GM19468 (cell line): ENCODE data around the gene CACNA1D.
A peak's percentile ranks its signal among the peaks of the same experiment; 100 is the strongest.

Experiments used
- ATAC-seq: cut with Tn5 transposase; IDR thresholded peaks from one replicate; pipeline ENCODE4 v1.9.1; 2021; ENCODE audit warnings: mild to moderate bottlenecking, moderate library complexity, moderate number of reproducible peaks; ENCODE audit not compliant: unreplicated experiment; ENCODE audit errors: extremely low read depth

CACNA1D gene

DNA sequence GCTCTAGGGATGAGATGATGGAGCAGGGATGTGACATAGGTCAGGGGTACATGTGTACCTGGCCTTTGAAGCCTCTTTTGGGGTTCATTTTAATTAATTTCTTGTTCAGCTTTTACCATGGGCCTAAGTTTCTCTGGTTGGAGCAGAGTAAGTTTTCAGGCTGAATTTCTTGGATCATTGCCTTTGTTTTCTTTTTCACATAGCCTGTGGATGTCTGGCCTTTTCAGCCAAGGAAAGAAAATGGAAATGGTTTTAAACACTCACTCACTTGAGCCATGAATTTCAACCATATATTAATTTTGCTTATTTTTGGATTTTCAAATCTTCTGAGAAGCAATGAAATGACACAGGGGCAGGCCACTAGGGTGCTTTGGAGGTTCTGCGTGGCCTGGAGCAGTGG lies 30.2 kb downstream of the CACNA1D start:
- ATAC-seq = no peak

DNA sequence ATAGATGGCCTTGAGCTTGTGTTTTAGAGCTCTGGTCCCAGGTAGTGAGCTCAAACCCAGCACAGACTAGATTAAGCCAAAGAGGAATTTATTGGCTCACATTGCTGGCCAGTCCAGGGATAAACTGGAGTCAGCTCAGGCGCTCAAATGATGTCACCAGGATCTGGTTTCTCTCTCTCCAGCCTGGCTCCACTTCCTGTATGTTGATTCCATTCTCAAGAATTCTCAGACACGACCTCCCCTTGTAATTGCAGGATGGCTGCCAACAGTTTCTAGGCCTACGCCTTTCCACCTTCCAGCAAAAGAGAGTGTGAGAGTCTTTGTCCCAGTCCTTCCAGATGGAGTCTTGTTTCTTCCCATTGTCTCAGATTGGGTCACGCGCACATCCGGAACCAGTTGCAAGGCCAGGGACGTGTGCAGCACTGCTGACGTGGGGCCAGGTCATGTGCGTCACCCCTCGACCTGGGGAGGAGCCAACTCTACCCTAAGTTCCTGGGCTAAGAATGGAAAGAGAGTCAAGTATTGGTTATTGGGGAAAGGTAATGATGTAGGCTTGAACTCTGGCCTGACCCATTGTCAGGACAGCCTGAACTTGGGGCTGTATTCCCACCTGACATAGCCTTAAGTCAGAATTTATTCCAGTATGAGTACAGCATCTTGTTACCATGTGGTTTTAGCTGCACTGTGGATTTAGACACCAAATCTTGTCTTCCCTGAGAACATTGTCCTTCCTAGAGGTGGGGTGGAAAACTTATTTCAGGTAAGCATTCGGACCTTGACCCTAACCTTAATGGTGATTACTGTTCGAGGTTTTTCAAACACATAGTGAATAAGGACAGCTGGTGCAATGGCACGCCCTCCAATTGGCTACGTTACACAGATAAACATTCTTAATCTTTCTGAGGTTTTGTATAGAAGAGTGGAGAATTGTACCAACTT lies 31.6 kb downstream of the CACNA1D start:
- ATAC-seq = no peak

DNA sequence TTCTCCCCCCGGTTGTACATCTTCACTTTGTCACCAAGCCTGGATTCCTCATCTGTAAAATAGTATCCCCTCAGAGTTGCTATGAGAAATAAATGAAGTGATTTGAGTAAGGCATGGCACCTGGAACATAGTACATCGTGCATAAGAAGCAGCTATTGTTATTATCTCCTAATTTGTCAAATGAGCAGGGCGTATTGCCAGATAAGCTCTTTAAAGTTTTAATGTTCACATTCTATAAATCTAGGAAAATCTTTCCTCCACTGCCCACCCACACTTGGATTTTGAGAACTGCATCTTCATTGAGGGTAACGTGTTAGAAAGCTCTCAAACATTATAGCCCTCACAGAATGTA lies 32.3 kb downstream of the CACNA1D start:
- ATAC-seq = no peak

DNA sequence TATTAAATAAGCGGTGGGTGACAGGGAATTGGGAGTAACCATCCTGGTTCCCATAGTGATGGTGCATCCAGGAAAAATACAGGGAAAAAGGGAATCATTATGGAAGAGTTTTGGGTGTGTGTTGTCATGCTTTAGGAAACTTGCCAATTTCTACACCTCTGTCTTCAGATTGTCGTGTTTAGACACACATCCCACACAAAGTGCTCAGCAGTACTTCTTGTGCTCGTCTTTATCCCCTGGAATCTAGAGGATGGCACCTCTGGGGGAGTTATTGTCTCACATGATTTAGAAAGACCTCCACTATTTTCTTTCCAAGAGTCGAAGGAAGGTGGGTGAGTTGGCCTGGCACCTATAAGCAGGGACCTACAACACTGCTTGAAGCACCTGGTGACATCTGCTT lies 35.8 kb downstream of the CACNA1D start:
- no peak for ATAC-seq

GRCh38 chr3:53531749-53532148 lies 37.3 kb downstream of the CACNA1D start:
- ATAC-seq = no peak

DNA sequence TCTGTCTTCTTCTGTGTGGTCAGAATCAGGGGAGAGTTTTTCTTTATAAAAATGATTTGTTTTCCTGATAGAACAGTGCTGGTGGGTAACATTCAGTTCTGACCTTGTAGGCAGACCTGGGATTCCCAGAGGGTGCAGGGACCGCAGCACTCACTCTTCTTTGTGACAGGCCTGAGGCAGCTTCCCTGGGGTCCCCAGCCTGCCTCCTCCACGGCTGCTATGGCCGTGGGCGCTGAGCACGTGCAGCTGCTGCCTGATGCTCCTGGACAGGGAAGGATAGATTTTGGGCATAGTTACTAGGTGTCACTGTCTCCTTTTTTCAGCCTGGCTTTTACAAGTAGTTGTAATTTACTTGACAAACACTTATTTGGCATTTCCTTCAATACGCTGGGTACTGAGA lies 39.1 kb downstream of the CACNA1D start:
- no peak for ATAC-seq

GRCh38 chr3:53534216-53534615 lies 39.8 kb downstream of the CACNA1D start:
- no peak for ATAC-seq

- no peak for ATAC-seq
Measured at GRCh38 chr3:53534676-53535400, 40.4 kb downstream of the CACNA1D start.

GRCh38 chr3:53536282-53536681 lies 41.9 kb downstream of the CACNA1D start:
- ATAC-seq = no peak

DNA sequence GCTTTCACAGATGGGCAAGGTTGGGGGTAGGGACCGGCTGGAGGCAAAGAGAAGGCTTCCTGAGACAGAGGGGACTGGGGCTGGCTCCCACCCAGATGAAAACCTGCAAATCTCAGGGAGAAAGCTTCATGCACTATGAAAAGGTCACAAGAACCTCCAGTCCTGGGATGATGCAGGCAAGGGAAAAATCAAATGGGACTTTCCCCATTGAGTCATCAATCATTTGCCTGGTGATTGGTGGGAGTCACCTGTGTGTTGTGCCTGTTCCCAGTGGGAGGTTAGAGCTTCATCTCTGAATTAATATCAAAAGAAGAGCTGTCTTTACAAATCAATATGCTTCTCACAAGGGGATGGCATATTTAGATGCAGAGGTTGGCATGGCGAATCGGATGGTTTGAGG lies 49.9 kb downstream of the CACNA1D start:
- ATAC-seq = no peak

DNA sequence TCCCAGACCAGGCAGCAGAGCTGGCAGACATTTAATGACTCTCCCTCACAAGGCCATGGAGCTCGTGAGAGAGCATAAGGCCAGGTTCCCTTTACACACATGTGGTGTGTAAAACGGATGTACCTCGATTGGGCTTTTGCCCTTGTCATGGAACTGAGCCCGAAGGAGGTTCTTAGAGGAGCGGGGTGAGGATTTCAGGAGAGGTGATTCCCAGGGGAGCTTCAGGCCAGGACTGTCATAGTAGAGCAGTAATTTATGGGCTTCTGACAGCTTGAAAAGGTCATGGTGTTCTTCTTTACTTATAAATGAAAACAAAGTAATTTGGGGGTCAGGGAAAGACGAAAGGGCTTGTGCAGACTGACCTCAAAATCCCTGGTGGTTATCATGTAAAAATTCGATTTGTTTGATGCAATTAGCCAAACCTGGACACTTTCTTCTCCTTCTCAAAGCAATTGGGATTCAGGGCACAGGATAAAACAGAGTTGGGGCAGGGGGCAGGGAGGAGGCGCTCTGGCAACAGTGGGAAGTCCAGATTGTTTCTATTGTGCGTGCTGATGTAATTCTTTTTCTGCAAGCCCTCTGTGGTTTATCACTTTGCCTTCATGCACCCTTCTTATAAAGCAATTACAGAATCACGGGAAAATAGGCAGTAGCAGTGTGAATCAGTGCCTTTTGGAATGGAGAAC lies 51.0 kb downstream of the CACNA1D start:
- ATAC-seq = no peak

DNA sequence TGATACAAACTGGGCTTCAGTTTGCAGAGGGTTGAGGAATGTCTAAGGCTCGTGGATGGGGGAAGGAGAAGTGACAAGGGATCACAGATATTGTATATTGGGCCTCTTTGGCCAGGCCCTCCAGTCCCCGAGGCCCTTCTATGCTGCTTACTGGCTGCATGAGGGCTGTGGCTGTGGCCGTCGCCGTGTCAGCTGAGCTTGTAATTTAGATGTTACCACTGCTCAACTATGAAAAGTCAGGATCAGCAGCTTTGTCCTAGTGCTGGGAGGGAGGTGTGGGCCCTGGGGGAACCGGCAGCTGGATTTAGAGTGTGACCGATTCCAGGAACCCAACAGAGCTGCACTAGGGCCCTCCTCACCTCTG lies 51.6 kb downstream of the CACNA1D start:
- no peak for ATAC-seq

- no peak for ATAC-seq
Measured at GRCh38 chr3:53547327-53547726, 52.9 kb downstream of the CACNA1D start.

DNA sequence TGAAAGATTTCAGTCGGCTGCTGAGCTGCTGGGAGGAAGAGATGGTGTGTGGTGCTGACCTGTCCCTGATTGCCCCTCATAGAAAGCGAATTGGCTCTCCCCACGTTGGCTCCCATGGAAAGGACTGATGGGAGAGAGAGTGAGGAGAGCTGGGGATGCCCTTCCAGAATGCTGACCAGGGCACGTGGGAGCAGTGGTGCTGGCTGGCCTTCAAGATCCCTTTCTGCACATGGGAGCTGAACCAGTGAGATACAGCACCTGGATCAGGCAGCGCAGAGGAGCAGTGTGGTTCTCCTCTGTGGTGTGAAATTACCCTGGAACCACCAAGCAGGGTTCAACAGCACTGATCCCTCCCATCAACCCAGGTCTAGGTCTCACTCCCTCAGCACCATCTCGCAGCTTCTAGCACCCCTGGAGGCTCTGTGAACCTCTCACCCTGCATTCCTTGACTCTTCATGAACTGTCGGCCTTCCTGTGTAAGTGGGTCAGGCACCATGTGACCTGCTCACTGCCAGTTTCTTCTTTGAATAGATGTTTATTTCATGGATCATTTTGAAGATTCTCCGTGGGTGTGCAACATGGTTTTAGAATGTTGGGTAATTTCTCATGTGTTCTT lies 55.7 kb downstream of the CACNA1D start:
- no peak for ATAC-seq

DNA sequence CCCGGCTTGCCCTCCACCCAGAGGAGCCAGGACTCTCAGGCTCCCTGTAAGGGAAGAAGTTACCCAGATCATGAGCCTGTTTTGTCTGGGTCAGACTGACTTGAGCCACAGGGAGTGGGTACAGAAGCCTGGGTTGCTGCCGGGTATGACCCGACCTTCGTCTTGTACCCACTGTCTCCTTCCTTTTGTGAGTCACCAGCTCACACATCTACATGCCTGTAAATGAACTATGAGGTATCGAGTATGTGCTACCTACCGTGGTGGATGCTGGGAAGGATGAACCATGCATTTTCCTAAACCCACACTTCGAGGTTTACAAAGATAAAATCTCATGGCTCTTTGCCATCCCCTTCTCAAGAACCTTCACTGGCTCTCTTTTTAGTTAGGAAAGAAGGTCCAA lies 56.9 kb downstream of the CACNA1D start:
- no peak for ATAC-seq

DNA sequence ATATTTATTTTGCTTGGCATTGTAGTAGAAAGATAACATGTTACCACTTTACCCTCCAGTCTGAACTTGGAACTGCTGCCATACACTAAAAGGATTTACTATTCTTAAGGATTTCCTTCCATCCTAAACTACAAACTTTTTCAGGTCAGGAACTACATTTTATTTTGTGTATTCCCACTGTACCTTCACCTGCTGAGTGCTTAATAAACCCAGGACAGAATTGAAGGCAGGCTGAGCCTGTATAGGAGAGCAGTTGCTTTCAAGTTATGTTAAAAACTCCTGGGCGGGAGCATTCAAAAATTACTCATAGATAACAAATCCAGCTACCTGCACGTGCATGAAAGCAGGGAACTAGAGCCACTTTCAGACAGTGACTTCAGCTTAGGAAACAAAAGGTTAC lies 58.3 kb downstream of the CACNA1D start:
- ATAC-seq = no peak

DNA sequence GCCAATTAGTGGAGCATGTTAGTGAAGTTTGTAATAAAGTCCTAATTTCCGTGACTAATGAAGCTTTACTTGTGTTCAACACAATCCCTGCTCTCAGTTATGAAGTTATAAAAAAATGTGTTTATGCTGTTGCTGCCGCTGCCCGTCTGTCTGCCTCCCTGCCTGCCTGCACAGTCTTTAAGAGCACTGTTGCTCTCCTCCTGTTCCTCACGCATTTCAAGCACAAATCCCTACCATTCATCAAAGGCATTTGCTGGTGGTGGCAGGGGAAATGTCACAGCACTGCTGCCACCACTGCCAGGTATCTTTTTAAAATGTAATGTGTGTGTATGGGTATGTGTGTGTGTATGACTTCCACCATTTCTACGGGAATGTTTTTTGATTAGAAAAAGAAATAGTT lies 58.8 kb downstream of the CACNA1D start:
- no peak for ATAC-seq

DNA sequence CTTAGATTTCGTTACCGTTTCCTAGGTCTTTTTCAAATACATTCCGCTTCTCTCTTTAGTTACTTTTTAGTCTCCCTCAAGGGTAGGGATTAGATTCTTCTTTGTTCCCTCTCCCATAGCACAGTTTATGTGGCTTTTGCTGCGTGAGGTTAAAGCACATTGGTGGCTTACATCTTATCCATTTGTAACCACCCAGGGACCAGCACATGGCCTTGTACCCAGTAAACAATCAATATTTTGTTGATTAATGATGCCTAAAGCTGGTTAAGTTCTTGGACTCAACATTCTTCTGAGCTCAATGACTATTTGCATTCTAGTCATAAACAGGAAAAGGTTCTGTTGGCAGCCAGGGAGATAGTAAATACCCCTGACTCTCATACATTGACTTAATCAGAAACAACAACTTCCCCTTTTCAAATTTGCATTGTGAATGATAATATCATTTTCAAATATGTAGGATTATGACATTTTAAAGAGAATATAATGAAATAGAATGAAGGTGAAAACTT lies 60.2 kb downstream of the CACNA1D start:
- ATAC-seq = peak; percentile 65

DNA sequence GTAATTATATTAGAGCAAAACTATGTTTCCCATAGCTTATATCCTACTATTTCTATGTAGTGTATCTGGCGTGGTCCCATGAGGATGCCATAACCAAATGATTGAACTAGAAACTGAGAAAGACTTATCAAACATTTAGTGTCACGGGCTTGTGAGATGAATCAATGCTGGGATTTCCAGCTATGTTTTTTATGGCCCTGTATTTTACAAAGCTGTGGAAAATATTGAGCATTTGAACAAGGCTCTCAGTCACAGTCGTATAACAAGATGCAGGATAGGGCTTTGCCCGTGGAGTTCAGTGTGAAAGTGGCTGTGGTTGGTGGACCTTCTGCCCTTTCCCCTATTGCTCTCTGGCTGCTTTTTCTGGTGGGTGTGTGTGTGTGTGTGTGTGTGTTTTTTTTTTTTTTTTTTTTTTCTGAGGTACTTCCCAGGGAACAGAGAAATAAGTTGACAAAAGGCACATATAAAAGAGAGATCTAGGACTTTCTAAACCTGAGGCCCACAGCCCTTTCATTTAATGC lies 60.7 kb downstream of the CACNA1D start:
- ATAC-seq = peak; percentile 43

GRCh38 chr3:53566461-53567145 lies 72.2 kb downstream of the CACNA1D start:
- ATAC-seq = no peak
